ENCODE data around the gene LRTM1. TPM values are rescaled to one million over a fixed set of nuclear protein-coding genes. Genes with fewer than 3 reads are reported as not detected.

Gene LRTM1
- polyA plus RNA-seq, 2 of the 4 experiments (the other 2 are of a cell fraction): not detected

DNA sequence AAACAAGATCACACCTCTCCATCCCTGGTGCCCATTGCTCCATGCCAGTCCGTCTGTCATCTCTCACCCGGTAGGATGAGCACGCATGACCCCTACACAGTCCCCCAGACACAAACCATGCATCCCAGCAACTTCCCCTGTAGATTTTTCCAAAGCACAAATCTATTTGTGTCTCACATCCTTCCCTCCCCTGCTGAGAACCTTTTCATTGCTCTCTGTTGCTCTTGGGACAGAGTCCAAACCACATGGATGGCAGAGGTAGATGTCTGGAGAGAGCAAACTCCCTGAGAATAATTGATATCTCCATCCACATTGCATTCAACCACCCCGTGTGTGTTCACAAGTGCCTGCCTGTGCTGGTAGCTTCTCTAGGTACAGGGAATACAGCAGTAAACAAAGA, 29.9 kb upstream of the LRTM1 start:
- CTCF ChIA-PET: no interaction called here
- WGBS (ENCODE audit: missing lambda C conversion rate): 30% methylated on average over 4 of the region's 4 CpGs
- ATAC-seq (no peak), DNase-seq (ENCODE audit: low read depth in 1 of 2, low spot score in 1 of 2) (no peak), FAIRE-seq (no peak)
- Histone ChIP-seq H3K4me2 (no peak overlapping the region), H3K9me3 (no peaks in the 10 kb centered on the region), H3K27ac (no peak overlapping the region), H3K4me1 (no peaks in the 10 kb centered on the region), H3K4me3 (no peak overlapping the region)
- no peak for TF ChIP-seq NR3C1 (IDR thresholded peaks at IDR 0.05)
- TF ChIP-seq ZFP36 (IDR thresholded peaks at IDR 0.05; ENCODE audit: borderline replicate concordance, partially characterized antibody): no peak
- TF ChIP-seq HOXA7 (CRISPR knock-in tag; IDR thresholded peaks at IDR 0.05): no peak
- no peak for TF ChIP-seq FOSB (CRISPR knock-in tag; IDR thresholded peaks at IDR 0.05)
- no peak for TF ChIP-seq GATA3 (IDR thresholded peaks at IDR 0.05; ENCODE audit: borderline replicate concordance)
- TF ChIP-seq SREBF2 (IDR thresholded peaks at IDR 0.05): no peak
- no peak for TF ChIP-seq CHD4 (IDR thresholded peaks at IDR 0.05; ENCODE audit: borderline replicate concordance)
- no peak for TF ChIP-seq MYC (IDR thresholded peaks at IDR 0.05; ENCODE audit: borderline replicate concordance, low read length)
- no peak for TF ChIP-seq KDM1A (IDR thresholded peaks at IDR 0.05; ENCODE audit: low read depth)
- no peak for TF ChIP-seq POLR2A (IDR thresholded peaks at IDR 0.05; ENCODE audit: low read length)
- no peak for TF ChIP-seq MAZ (IDR thresholded peaks at IDR 0.05; ENCODE audit: borderline replicate concordance, low read depth, low read length)
- TF ChIP-seq TP53 (CRISPR knock-in tag; IDR thresholded peaks at IDR 0.05): no peak
- no peak for TF ChIP-seq FOXS1 (CRISPR knock-in tag; IDR thresholded peaks at IDR 0.05)
- TF ChIP-seq BHLHE40 (IDR thresholded peaks at IDR 0.05; ENCODE audit: low read depth, low read length): no peak
- no peak for TF ChIP-seq CBX2 (IDR thresholded peaks at IDR 0.05; ENCODE audit: borderline replicate concordance, low read depth)
- no peak for TF ChIP-seq HOXB13 (CRISPR knock-in tag; IDR thresholded peaks at IDR 0.05; ENCODE audit: low read depth)
- TF ChIP-seq SMC3 (IDR thresholded peaks at IDR 0.05): no peak
- POLR2A ChIA-PET: no interaction called here

DNA sequence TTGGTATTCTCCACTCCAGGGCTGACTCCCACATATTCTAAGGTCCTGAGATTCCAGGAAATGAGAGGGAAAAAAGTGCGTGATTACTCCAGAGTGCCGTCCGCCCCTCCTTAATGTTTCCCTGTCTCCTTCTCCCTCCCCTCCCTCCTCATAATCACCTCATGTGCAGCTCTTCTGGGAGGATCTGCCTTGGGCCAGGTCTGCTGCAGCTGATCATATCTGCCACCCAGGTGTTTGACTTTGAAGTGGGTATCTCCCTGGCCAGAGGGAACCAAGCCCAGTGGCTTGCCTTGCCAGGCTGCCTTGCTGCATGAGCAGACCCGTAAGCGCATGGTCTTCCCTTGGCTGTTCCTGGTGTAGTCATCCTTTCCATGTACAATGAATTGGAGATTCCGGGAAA, 28.1 kb upstream of the LRTM1 start:
- no peak overlapping the region for H3K4me3 ChIP-seq
- no peak for ATAC-seq
- H3K4me2 ChIP-seq: no peak overlapping the region
- DNase-seq (ENCODE audit: low read depth in 1 of 2, low spot score in 1 of 2): no peak
- ChIA-PET CTCF (no interaction called here), POLR2A (no interaction called here)
- no peak overlapping the region for H3K27ac ChIP-seq
- H3K4me1 ChIP-seq: no peaks in the 10 kb centered on the region
- 77% methylated on average over 6 of the region's 6 CpGs for WGBS (ENCODE audit: missing lambda C conversion rate)
- TF ChIP-seq, protein P1, sequence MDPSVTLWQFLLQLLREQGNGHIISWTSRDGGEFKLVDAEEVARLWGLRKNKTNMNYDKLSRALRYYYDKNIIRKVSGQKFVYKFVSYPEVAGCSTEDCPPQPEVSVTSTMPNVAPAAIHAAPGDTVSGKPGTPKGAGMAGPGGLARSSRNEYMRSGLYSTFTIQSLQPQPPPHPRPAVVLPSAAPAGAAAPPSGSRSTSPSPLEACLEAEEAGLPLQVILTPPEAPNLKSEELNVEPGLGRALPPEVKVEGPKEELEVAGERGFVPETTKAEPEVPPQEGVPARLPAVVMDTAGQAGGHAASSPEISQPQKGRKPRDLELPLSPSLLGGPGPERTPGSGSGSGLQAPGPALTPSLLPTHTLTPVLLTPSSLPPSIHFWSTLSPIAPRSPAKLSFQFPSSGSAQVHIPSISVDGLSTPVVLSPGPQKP (IDR thresholded peaks at IDR 0.05; ENCODE audit: low read depth, low read length): no peak
- H3K9me3 ChIP-seq: no peaks in the 10 kb centered on the region
- no peak for FAIRE-seq

DNA sequence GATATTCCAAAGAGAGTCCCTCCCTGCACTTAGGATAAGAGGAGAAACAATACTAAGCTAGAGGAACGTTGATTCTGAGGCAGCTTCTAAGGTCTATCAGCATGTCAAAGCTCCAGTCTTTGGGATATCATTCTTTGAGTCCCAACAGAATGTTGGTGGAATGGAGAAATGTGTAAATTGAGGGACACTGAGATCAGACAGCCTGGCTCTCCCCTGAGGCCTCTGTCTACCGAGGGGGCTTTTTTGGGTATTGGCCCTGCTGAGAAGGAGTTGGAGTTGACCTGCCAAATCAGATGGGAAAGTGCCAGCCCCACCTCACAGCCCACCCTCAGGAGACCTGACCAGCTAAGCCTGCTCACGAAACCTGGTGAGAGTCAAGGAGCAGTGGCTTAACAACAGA, 27.6 kb upstream of the LRTM1 start:
- ATAC-seq (no peak), DNase-seq (ENCODE audit: low read depth in 1 of 2, low spot score in 1 of 2) (no peak), FAIRE-seq (no peak)
- Histone ChIP-seq H3K27ac (no peak overlapping the region), H3K9me3 (no peaks in the 10 kb centered on the region), H3K4me2 (no peak overlapping the region), H3K4me3 (no peak overlapping the region), H3K4me1 (no peaks in the 10 kb centered on the region)
- 23% methylated on average over 3 of the region's 3 CpGs for WGBS (ENCODE audit: missing lambda C conversion rate)
- ChIA-PET CTCF (no interaction called here), POLR2A (no interaction called here)
- TF ChIP-seq SMC3 (IDR thresholded peaks at IDR 0.05) (no peak), FOSL2 (IDR thresholded peaks at IDR 0.05) (no peak), FOSL2 (CRISPR knock-in tag; IDR thresholded peaks at IDR 0.05) (no peak), RARB (CRISPR knock-in tag; IDR thresholded peaks at IDR 0.05) (no peak), HOXB13 (CRISPR knock-in tag; IDR thresholded peaks at IDR 0.05; ENCODE audit: low read depth) (no peak), HOXA7 (CRISPR knock-in tag; IDR thresholded peaks at IDR 0.05) (no peak), ZSCAN20 (CRISPR knock-in tag; IDR thresholded peaks at IDR 0.05) (no peak), NFE2L2 (conservative IDR thresholded peaks at IDR 0.05; ENCODE audit: low read length) (no peak), EHF (CRISPR knock-in tag; IDR thresholded peaks at IDR 0.05) (no peak)

DNA sequence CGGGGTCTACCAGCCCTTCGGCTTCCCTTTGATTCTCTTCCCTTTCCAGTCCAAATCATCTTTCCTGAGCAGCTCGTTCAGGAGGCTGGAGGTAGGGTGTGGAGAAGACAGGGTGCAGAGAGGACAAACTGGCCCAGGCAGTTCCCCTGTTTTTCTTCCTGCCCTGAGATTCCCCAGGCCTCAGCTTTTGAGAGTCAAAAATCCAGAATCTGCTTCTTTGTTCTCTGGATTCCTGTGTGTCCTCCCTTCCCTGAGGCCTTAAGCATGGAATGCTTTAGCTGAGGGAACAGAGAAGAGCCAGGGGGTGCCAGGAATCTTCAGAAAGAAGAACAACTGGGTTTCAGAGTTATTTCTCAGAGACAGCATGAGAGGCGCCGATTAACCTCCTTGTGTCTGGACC, 26.7 kb upstream of the LRTM1 start:
- Histone ChIP-seq H3K27ac (0 out of 6 replicates have a peak overlapping the region, but pooled peaks of 1 of the 2 experiments have one; percentile 42), H3K4me1 (no peaks in the 10 kb centered on the region), H3K4me3 (no peak overlapping the region), H3K4me2 (no peak overlapping the region), H3K9me3 (no peaks in the 10 kb centered on the region)
- 45% methylated on average over 5 of the region's 5 CpGs for WGBS (ENCODE audit: missing lambda C conversion rate)
- ChIA-PET POLR2A (no interaction called here), CTCF (no interaction called here)
- TF ChIP-seq MYC (IDR thresholded peaks at IDR 0.05; ENCODE audit: borderline replicate concordance, low read length): no peak
- no peak for TF ChIP-seq JUNB (IDR thresholded peaks at IDR 0.05)
- TF ChIP-seq CHD2 (IDR thresholded peaks at IDR 0.05; ENCODE audit: low read length, partially characterized antibody): no peak
- TF ChIP-seq ZC3H11A (IDR thresholded peaks at IDR 0.05): no peak
- no peak for TF ChIP-seq PHF8 (IDR thresholded peaks at IDR 0.05; ENCODE audit: borderline replicate concordance, low read depth)
- TF ChIP-seq CHD4 (IDR thresholded peaks at IDR 0.05; ENCODE audit: borderline replicate concordance): no peak
- TF ChIP-seq, protein P2, sequence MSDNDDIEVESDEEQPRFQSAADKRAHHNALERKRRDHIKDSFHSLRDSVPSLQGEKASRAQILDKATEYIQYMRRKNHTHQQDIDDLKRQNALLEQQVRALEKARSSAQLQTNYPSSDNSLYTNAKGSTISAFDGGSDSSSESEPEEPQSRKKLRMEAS (IDR thresholded peaks at IDR 0.05): no peak
- no peak for TF ChIP-seq BHLHE40 (IDR thresholded peaks at IDR 0.05; ENCODE audit: low read depth, low read length)
- no peak for TF ChIP-seq KDM1A (IDR thresholded peaks at IDR 0.05; ENCODE audit: low read depth)
- TF ChIP-seq KDM5A (IDR thresholded peaks at IDR 0.05): no peak
- TF ChIP-seq FOXS1 (CRISPR knock-in tag; IDR thresholded peaks at IDR 0.05): no peak
- no peak for TF ChIP-seq FOSL2 (IDR thresholded peaks at IDR 0.05)
- TF ChIP-seq FOSL2 (CRISPR knock-in tag; IDR thresholded peaks at IDR 0.05): no peak
- TF ChIP-seq POLR2A (IDR thresholded peaks at IDR 0.05; ENCODE audit: low read length): no peak
- TF ChIP-seq RAD21 (conservative IDR thresholded peaks at IDR 0.05 in 1 of 2, IDR thresholded peaks at IDR 0.05 in 1 of 2): no peak
- TF ChIP-seq SREBF2 (IDR thresholded peaks at IDR 0.05): no peak
- TF ChIP-seq RARB (CRISPR knock-in tag; IDR thresholded peaks at IDR 0.05): no peak
- TF ChIP-seq EHF (CRISPR knock-in tag; IDR thresholded peaks at IDR 0.05): no peak
- no peak for FAIRE-seq
- DNase-seq (ENCODE audit: low read depth in 1 of 2, low spot score in 1 of 2): no peak
- no peak for ATAC-seq

Measured in A549 (cell line).